ENCODE data around the gene ITGB2. TPM values are rescaled to one million over a fixed set of nuclear protein-coding genes. Genes with fewer than 3 reads are reported as not detected.
A peak's percentile ranks its signal among the peaks of the same experiment; 100 is the strongest.

ITGB2 gene
- total RNA-seq, 8 experiments from 2014 or later = 0.05 to 0.85 (median 0.56) TPM; not detected in 3

DNA sequence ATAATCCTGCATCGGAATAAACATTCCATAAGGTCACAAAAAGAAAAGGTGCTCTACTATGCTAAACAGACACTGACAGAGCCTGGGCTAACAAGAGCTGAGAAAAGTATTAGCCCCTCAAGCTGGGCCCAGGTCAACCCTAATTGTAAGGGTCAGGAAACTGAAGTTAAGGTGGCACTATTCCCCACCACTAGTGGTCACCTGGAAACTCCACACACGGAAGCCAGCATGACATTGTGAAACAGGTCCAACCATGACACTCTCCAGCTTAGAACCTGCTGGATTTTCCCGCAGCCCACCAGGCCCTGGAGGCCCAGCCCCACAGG is 48.4 kb downstream of the ITGB2 start:
- WGBS, 10 experiments = 0 to 86% (median 14%) methylated on average over 1 to 3 of the region's 3 CpGs; no CpG with 5 or more reads in 2 of the 10 experiments
- Histone ChIP-seq H3K4me3 (peak overlapping the region; percentile 73 to 90 (median 77)), H3K27ac (peak overlapping the region; percentile 82 to 91), H3K4me1 (replicated peaks in 1 of 2) (peaks cover 18 to 30% of the 10 kb centered on the region in 2 donors)
- ATAC-seq (replicated peaks in 6 of 8) = no peak
- in situ Hi-C loops (cut with MboI; ENCODE audit: low pct_unique_long_range_greater_than_20kb in 2 of 9, low sequenced_read_pairs in 9 of 9, unreplicated experiment in 9 of 9) = no loop called here

DNA sequence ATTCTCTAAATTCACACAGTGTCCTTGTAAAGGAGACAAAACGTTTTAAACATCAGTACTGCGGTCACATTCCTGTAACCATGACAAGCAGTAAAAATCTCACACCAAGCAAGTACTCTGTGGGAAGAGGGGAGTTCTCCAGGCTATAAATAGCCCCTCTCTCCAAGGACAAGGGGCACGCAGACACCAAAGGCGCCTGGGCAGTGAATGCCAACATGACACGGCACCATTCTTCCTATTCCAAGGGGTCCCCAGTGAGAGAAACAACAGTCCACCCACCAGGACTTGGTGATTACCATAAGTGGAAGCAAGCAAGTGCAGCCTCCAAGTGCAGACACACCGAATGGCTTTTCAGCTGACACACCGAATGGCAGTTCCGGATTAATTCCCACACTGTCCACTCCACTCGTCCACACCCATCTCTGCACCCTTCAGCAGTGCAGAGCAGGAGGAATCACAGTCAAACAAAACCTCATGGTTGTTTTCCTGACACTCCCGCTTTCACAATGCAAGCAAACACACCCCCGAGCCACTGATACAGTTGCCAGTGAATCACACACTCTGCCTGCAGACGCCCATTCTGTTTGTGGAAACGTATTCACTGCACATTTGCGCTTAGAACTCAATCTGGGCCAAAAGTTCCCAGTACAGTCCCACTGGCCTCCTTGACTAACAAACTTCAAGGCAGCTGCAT is 49.0 kb downstream of the ITGB2 start:
- peak in 6 of 8 experiments; percentile 2 to 40 (median 27) for ATAC-seq (replicated peaks in 6 of 8)
- H3K27ac ChIP-seq = peak overlapping the region; percentile 9 to 24
- peak overlapping the region; percentile 73 to 90 (median 77) for H3K4me3 ChIP-seq
- 20 to 59% (median 37%) methylated on average over 1 to 10 of the region's 14 CpGs; no CpG with 5 or more reads in 1 of the 10 experiments for WGBS, 10 experiments
- peaks cover 23 to 36% of the 10 kb centered on the region in 2 donors for H3K4me1 ChIP-seq (replicated peaks in 1 of 2)
- in situ Hi-C loops (cut with MboI; ENCODE audit: low pct_unique_long_range_greater_than_20kb in 2 of 9, low sequenced_read_pairs in 9 of 9, unreplicated experiment in 9 of 9) = no loop called here

DNA sequence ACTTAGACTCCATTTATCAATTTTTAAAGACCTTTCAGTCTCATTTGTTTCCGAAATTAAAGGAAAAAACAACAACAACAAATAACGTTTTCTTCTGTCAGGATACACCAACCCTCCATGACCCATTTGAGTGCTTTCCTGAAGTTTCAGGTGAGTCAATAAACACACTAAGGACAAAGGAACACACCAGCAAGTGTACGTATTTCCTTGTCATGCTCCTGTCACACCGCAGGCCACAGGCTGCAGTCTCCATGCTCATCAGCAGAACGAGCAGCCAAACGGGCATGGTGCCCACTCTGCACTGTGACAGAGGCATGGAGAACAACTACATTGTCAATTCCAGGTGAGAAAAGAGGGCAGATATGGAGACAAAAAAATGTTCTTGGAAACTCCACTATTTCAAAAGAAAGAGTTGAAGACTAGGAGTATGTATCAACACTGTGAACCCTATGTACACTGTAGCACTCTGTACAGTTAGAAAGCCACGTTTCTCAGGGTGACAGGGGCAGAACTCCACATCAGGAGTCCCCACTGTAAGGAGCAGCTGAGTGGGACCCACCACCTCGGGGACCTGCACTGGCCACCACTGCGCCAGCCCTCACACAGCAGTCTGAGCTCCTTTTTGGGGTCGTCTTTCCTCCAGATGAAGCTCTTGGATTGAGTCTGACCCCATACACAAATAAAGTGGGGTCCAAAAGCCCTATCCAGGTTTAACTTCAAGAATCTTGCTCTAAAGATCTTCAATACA is 49.8 kb downstream of the ITGB2 start:
- 44 to 92% (median 82%) methylated on average over 1 to 6 of the region's 10 CpGs for WGBS, 10 experiments
- Histone ChIP-seq H3K4me3 (peak overlapping the region in 1 of 5 donors; percentile 90), H3K27ac (no peak overlapping the region), H3K4me1 (replicated peaks in 1 of 2) (peaks cover 25 to 38% of the 10 kb centered on the region in 2 donors)
- ATAC-seq (replicated peaks in 6 of 8) = no peak
- in situ Hi-C loops (cut with MboI; ENCODE audit: low pct_unique_long_range_greater_than_20kb in 2 of 9, low sequenced_read_pairs in 9 of 9, unreplicated experiment in 9 of 9) = no loop called here

DNA sequence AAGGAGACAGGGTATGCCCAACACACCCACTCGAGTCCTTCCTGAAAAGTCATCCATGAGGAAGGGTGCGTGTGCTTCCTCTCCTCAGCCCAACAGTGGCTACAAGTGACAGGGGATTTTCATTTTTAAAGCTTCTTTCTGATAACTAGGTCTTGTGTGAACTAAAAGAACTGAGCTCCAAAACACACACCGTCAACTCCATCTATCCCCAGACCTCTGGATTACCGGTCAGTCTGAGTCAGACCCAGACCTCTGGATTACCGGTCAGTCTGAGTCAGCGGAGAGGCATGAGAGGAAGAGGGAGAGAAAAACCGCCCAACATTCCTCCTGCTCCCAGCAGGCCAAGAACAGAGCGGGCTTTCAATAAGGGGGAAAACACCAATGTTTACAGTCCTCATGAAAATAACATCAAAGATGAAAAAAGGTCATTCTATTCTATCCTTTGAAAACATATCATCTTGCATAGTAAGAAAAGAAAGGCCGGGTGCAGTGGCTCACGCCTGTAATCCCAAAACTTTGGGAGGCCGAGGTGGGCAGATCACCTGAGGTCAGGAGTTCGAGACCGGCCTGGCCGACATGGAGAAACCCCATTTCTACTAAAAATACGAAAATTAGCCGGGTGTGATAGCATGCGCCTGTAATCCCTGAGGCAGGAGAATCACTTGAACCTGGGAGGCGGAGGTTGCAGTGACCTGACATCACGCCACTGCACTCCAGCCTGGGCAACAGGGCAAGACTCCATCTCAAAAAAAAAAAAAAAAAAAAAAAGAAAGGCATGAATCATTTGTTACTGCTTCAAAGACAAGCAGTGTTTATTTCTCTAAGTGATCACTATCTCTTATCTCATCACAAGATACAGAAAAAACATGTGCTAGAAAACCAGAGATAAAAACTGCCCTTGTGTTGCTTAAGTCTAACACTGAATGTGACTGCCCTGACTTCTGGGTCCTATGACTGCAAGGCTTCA is 50.6 kb downstream of the ITGB2 start:
- peak in 4 of 8 experiments; percentile 3 to 20 (median 14) for ATAC-seq (replicated peaks in 6 of 8)
- in situ Hi-C loops (cut with MboI; ENCODE audit: low pct_unique_long_range_greater_than_20kb in 2 of 9, low sequenced_read_pairs in 9 of 9, unreplicated experiment in 9 of 9) = no loop called here
- Histone ChIP-seq H3K4me3 (no peak overlapping the region), H3K4me1 (replicated peaks in 1 of 2) (peaks cover 25 to 38% of the 10 kb centered on the region in 2 donors), H3K27ac (no peak overlapping the region)
- WGBS, 10 experiments = 24 to 100% (median 51%) methylated on average over 2 to 14 of the region's 19 CpGs

DNA sequence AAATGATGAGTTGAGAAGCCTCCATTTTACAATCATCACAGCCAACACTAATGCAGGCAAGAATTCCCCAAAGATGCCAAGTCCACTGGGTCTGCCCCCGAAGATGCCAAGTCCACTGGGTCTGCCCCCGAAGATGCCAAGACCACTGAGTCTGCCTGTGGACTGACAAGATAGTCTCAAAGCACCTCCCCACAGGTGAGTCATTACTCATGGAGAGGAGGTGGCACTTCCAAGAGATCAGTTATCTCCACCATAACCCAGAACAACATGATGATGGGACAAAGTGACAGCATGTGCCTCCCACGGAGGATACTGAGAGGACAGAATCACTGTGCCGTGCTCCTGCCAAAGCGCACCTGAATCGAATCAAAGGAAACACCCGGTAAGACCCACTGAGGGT is 52.0 kb downstream of the ITGB2 start:
- Histone ChIP-seq H3K4me3 (no peak overlapping the region), H3K27ac (no peak overlapping the region), H3K4me1 (replicated peaks in 1 of 2) (peaks cover 25 to 31% of the 10 kb centered on the region in 2 donors)
- 86 to 100% (median 100%) methylated on average over 1 to 7 of the region's 7 CpGs; no CpG with 5 or more reads in 2 of the 10 experiments for WGBS, 10 experiments
- ATAC-seq (replicated peaks in 6 of 8) = no peak
- in situ Hi-C loops (cut with MboI; ENCODE audit: low pct_unique_long_range_greater_than_20kb in 2 of 9, low sequenced_read_pairs in 9 of 9, unreplicated experiment in 9 of 9) = no loop called here

DNA sequence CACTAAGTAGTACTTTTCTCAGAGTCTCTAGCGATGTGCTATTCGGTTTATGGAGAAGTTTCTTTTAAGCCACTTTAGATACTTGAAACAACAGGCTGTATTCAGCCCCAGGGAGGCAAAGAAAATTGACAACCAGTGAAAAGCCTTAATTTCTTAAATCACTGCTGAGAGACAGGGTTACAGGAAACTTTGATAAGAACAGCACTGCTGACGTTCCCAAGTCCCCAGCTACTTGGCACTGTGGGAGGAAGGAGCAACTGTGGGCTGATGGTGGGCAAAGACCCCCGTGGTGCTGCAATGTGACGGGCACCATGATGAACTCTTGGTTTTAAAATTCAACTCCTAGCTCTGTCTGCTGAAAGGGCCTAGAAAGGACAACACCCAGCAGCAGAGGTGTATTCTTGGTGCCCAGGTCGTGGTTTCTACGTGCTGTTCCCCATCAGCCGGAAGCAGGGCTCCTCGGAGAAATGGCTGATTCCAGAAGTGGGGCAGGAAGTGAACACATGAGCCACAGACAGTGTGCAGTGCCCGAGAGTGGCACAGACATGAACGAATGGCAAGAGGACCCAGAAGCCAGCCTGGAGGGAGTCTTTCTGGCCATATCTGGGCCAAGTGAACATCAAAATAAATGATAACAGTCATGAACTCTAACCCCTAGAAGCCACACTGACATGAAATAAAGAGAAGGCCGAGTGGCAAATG is 52.5 kb downstream of the ITGB2 start:
- ATAC-seq (replicated peaks in 6 of 8) = no peak
- in situ Hi-C loops (cut with MboI; ENCODE audit: low pct_unique_long_range_greater_than_20kb in 2 of 9, low sequenced_read_pairs in 9 of 9, unreplicated experiment in 9 of 9) = no loop called here
- Histone ChIP-seq H3K4me3 (no peak overlapping the region), H3K27ac (no peak overlapping the region), H3K4me1 (replicated peaks in 1 of 2) (peaks cover 25 to 31% of the 10 kb centered on the region in 2 donors)
- WGBS, 10 experiments = 83 to 98% (median 94%) methylated on average over 1 to 7 of the region's 12 CpGs; no CpG with 5 or more reads in 2 of the 10 experiments

DNA sequence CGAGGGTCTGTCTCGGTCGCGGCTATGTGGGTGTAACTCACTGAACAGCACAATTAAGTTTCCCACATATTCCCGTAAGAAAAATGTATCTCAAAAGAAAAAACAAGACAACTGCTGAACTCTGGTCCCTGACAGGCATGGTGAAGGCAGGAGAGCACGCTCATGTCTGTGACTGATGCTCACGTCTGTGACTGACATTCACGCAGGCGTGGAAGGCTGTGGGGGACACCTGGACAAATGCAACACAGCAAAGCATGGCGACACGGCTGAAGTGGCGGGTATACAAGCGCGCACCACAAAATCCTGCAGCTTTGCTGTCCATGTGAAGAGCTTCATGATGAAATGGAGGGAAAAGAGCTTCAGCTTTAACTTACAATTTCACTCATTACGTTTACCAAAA is 53.2 kb downstream of the ITGB2 start:
- H3K4me3 ChIP-seq = no peak overlapping the region
- WGBS, 10 experiments = 20 to 100% (median 98%) methylated on average over 1 to 10 of the region's 15 CpGs; no CpG with 5 or more reads in 1 of the 10 experiments
- peaks cover 25 to 31% of the 10 kb centered on the region in 2 donors for H3K4me1 ChIP-seq (replicated peaks in 1 of 2)
- ATAC-seq (replicated peaks in 6 of 8) = no peak
- in situ Hi-C loops (cut with MboI; ENCODE audit: low pct_unique_long_range_greater_than_20kb in 2 of 9, low sequenced_read_pairs in 9 of 9, unreplicated experiment in 9 of 9) = no loop called here
- peak overlapping the region in 1 of 2 donors; percentile 61 for H3K27ac ChIP-seq

DNA sequence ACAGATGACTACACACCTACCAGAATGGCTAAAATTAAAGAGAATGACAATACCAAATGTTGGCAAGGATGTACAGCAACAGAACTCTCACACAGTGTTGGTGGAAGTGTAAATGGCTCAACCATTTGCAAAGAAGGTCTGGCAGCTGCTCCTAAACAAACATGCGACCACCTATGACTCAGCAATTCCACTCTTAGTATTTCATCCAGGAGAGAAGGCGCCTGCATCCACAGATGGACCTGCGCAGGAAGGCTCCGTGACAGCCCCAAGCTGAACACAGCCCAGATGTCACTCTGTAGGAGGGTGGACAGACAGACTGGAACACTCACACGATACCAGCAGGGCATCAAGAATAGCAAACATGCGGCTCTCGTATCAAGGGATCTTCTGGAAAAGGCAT is 53.9 kb downstream of the ITGB2 start:
- Histone ChIP-seq H3K27ac (peak overlapping the region; percentile 19 to 61), H3K4me1 (replicated peaks in 1 of 2) (peaks cover 20 to 30% of the 10 kb centered on the region in 2 donors), H3K4me3 (no peak overlapping the region)
- in situ Hi-C loops (cut with MboI; ENCODE audit: low pct_unique_long_range_greater_than_20kb in 2 of 9, low sequenced_read_pairs in 9 of 9, unreplicated experiment in 9 of 9) = no loop called here
- ATAC-seq (replicated peaks in 6 of 8) = peak in 6 of 8 experiments; percentile 11 to 64 (median 46)
- 40 to 83% (median 67%) methylated on average over 1 to 4 of the region's 7 CpGs; no CpG with 5 or more reads in 5 of the 10 experiments for WGBS, 10 experiments

DNA sequence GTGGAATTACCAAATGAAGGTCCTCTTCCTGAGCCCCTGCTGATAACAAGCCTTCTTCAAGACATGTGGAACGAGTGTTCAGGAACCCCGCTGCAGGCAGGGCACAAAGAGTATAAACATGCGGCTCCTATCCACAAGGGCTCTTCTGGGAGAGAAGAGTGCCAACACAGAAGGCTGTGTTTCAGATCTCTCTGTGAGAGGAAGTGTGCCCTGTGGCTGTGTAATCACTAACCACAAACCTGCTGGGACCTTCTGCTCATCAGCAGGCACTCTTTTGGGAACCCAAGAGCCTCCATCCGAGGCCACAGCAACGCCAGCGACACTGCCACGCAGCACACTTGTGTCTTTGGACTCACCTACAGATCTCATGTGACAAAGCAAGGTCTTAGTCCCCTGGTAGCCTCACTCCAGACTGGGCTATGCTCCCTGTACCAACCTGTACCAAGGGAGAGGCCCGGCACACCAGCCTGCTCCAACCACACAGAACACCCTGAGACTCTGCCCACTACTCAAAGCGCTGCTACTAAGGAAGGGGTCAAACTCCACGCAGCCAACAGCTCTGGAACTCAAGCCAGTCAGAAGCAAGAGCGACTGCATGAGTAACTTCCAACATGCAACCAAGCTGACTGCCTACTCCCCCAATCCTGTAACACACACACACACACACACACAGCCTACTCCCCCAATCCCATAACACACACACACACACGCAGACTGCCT is 55.0 kb downstream of the ITGB2 start:
- Histone ChIP-seq H3K4me3 (no peak overlapping the region), H3K4me1 (replicated peaks in 1 of 2) (peaks cover 11 to 19% of the 10 kb centered on the region in 2 donors), H3K27ac (no peak overlapping the region)
- in situ Hi-C loops (cut with MboI; ENCODE audit: low pct_unique_long_range_greater_than_20kb in 2 of 9, low sequenced_read_pairs in 9 of 9, unreplicated experiment in 9 of 9) = no loop called here
- no peak for ATAC-seq (replicated peaks in 6 of 8)
- 75 to 100% (median 100%) methylated on average over 2 to 8 of the region's 12 CpGs; no CpG with 5 or more reads in 3 of the 10 experiments for WGBS, 10 experiments

DNA sequence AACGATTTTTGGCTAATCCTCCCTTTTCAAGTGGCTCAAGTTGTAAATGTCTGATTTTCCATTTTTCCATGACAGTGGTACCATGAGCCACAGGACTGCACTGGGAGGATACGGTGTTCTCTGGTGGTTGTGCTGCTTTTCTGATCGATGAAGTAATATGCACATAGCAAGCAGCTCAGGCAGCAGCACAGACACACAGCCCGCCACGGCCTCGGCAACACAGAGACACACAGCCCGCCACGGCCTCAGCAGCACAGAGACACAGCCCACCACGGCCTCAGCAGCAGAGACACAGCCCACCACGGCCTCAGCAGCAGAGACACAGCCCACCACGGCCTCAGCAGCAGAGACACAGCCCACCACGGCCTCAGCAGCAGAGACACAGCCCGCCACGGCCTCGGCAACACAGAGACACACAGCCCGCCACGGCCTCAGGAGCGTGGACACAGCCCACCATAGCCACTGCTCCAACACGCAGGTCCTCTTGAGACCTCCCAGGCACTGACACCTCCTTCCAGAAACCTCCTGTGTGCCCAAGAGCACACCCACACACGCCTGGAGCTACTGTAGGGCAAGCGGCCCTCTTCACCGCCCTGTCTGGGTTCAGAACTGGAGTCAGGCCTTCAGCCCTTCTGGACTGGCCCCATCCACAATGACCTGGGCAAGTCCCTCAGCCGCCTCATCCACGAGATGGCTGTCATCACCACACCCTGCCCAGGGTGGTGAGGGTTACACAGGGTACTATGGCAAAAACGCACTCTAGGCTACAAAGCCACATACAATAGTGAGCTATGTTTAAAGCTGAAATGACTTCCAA is 57.6 kb downstream of the ITGB2 start:
- Histone ChIP-seq H3K4me3 (no peak overlapping the region), H3K27ac (no peak overlapping the region), H3K4me1 (replicated peaks in 1 of 2) (peaks cover 8 to 14% of the 10 kb centered on the region in 2 donors)
- 20 to 100% (median 92%) methylated on average over 1 to 9 of the region's 25 CpGs; no CpG with 5 or more reads in 4 of the 10 experiments for WGBS, 10 experiments
- in situ Hi-C loops (cut with MboI; ENCODE audit: low pct_unique_long_range_greater_than_20kb in 2 of 9, low sequenced_read_pairs in 9 of 9, unreplicated experiment in 9 of 9) = no loop called here
- no peak for ATAC-seq (replicated peaks in 6 of 8)

DNA sequence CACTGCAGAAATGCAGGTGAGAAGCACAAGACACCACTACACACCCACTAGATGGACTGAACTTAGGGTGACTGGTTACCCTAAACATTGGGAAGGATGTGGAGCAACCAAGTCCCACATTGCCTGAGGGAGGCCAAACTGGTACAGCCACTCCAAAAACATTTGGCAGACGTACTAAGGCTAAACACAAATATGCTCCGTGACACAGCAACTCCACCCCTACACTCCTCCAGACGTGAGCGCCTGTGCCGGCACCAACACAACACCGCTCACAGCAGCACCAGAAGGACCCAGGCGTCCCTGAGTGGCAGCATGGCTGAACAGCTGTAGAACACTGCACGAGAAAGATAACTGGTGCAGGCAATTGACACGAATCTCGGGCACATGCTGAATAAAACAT is 61.9 kb downstream of the ITGB2 start:
- Histone ChIP-seq H3K4me1 (replicated peaks in 1 of 2) (peaks cover 0 to 3% of the 10 kb centered on the region in 2 donors), H3K4me3 (no peak overlapping the region), H3K27ac (no peak overlapping the region)
- in situ Hi-C loops (cut with MboI; ENCODE audit: low pct_unique_long_range_greater_than_20kb in 2 of 9, low sequenced_read_pairs in 9 of 9, unreplicated experiment in 9 of 9) = no loop called here
- WGBS, 10 experiments = 60 to 100% (median 64%) methylated on average over 1 to 2 of the region's 10 CpGs; no CpG with 5 or more reads in 6 of the 10 experiments
- no peak for ATAC-seq (replicated peaks in 6 of 8)
